ENCODE measurements around the gene FAM117B.

FAM117B gene

DNA sequence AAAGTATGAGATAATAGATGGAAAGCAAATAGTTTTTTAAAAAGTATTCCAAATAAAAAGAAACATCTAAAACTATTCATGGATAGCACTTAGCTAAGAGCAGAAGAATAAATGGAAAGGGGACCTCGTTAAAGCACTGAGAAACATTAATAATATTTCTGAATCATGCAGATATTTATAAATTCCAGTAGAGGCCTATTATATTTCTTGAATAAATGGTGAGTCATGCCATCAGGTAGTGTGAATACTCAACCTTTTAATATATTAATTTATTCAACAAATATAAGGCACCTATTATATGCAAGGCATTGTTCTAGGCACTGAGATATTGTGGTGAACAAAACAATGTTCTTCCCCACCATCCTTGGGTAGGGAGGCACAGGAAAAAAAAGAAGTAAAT lies 183.0 kb downstream of the FAM117B start:
- H3K27ac ChIP-seq (replicated peaks), result no peak overlapping the region
- DNase-seq (ENCODE audit: low read depth in 1 of 2, low spot score in 1 of 2), result no peak
- no peak overlapping the region for H3K4me3 ChIP-seq (replicated peaks; ENCODE audit: insufficient read depth, low read length)
- TF ChIP-seq, protein P1, sequence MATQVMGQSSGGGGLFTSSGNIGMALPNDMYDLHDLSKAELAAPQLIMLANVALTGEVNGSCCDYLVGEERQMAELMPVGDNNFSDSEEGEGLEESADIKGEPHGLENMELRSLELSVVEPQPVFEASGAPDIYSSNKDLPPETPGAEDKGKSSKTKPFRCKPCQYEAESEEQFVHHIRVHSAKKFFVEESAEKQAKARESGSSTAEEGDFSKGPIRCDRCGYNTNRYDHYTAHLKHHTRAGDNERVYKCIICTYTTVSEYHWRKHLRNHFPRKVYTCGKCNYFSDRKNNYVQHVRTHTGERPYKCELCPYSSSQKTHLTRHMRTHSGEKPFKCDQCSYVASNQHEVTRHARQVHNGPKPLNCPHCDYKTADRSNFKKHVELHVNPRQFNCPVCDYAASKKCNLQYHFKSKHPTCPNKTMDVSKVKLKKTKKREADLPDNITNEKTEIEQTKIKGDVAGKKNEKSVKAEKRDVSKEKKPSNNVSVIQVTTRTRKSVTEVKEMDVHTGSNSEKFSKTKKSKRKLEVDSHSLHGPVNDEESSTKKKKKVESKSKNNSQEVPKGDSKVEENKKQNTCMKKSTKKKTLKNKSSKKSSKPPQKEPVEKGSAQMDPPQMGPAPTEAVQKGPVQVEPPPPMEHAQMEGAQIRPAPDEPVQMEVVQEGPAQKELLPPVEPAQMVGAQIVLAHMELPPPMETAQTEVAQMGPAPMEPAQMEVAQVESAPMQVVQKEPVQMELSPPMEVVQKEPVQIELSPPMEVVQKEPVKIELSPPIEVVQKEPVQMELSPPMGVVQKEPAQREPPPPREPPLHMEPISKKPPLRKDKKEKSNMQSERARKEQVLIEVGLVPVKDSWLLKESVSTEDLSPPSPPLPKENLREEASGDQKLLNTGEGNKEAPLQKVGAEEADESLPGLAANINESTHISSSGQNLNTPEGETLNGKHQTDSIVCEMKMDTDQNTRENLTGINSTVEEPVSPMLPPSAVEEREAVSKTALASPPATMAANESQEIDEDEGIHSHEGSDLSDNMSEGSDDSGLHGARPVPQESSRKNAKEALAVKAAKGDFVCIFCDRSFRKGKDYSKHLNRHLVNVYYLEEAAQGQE (IDR thresholded peaks at IDR 0.05; ENCODE audit: insufficient replicate concordance, low read depth), result no peak
- no peak for TF ChIP-seq POLR2AphosphoS5 (IDR thresholded peaks at IDR 0.05; ENCODE audit: low read depth)
- no peaks in the 10 kb centered on the region for H3K27me3 ChIP-seq (ENCODE audit: insufficient read depth, poor library complexity, severe bottlenecking)

DNA sequence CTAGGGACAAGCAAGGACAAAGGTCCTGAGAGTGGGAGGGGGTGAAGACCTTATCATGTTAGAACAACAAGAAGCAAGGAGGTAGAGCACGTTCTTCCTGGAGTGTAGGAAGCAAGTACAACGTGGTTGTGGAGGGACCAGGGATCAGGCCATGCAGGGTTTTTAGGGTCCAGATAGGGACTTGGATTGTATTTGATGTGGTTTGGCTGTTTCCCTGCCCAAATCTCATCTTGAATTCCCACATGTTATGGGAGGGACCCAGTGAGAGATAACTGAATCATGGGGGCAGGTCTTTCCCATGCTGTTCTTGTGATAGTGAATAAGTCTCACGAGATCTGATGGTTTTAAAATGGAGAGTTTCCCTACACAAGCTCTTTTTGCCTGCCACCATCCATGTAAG lies 183.6 kb downstream of the FAM117B start:
- no peak overlapping the region for H3K27ac ChIP-seq (replicated peaks)
- no peak for DNase-seq (ENCODE audit: low read depth in 1 of 2, low spot score in 1 of 2)
- no peak for TF ChIP-seq GABPA (IDR thresholded peaks at IDR 0.05; ENCODE audit: low read depth)
- TF ChIP-seq, protein P2, sequence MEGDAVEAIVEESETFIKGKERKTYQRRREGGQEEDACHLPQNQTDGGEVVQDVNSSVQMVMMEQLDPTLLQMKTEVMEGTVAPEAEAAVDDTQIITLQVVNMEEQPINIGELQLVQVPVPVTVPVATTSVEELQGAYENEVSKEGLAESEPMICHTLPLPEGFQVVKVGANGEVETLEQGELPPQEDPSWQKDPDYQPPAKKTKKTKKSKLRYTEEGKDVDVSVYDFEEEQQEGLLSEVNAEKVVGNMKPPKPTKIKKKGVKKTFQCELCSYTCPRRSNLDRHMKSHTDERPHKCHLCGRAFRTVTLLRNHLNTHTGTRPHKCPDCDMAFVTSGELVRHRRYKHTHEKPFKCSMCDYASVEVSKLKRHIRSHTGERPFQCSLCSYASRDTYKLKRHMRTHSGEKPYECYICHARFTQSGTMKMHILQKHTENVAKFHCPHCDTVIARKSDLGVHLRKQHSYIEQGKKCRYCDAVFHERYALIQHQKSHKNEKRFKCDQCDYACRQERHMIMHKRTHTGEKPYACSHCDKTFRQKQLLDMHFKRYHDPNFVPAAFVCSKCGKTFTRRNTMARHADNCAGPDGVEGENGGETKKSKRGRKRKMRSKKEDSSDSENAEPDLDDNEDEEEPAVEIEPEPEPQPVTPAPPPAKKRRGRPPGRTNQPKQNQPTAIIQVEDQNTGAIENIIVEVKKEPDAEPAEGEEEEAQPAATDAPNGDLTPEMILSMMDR (IDR thresholded peaks at IDR 0.05; ENCODE audit: insufficient read depth, low read length), result no peak
- TF ChIP-seq, protein P1 (IDR thresholded peaks at IDR 0.05; ENCODE audit: insufficient replicate concordance, low read depth), result no peak
- no peak for TF ChIP-seq SPI1 (IDR thresholded peaks at IDR 0.05; ENCODE audit: borderline replicate concordance, low read depth)
- TF ChIP-seq POLR2AphosphoS5 (IDR thresholded peaks at IDR 0.05; ENCODE audit: low read depth), result no peak
- H3K4me3 ChIP-seq (replicated peaks; ENCODE audit: insufficient read depth, low read length), result no peak overlapping the region
- no peaks in the 10 kb centered on the region for H3K27me3 ChIP-seq (ENCODE audit: insufficient read depth, poor library complexity, severe bottlenecking)
